NOMO-1 treated with DMSO at 0.1 percent for 48 hours (cell line): Measurements from ENCODE around the gene TLR7.

Experiments used
- DNase-seq: peaks from one replicate; lab custom pipeline; 2025; ENCODE audit not compliant: unreplicated experiment; lab: John Stamatoyannopoulos, UW

Gene TLR7

GRCh38 chrX:12890467-12890866 is 23.6 kb downstream of the TLR7 start:
- peak; percentile 97 for DNase-seq

DNA sequence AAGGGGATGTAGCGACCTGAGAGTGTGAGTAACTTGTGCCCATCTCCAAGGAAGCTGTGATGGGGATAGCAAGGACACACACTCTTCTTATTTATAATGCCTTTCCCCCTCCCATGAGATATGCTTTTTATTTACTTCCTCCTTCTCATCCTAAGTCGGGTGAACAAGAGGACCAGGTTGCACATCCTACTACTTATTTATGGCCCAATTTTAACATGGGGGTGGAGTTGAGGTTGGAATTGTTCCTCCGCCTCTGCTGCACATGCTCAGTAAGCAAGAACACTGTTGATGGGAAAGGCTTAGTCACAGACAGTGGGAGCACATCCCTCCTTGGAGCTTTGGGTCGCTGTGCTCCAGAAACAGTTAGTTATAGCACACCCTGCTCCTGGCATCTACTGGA is 24.3 kb downstream of the TLR7 start:
- DNase-seq, result peak; percentile 90

DNA sequence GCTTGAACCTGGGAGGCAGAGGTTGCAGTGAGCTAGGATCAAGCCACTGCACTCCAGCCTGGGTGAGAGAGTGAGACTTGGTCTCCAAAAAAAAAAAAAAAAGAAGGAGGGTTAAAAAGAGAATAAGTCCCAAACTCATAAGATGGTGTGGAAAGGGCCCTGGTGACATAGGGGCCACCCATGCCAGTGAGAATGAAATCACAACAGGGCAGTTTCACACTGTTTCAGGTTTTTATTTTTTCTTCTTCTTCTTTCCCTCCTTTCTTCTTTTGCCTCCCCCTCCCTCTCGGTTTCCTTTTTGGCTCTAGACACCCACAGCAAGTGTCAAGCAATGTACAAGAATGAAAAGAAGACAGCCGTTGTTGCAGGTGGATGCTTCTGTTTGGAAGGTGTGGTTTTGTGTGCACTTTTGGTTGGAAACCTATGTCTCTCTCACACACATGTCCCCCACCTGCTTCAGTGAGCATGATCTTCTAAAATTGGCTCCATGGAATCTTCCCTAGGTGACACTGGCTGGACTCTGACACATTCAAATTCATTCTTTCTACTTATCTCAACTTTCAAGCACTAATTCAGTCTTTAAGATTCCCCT is 25.1 kb downstream of the TLR7 start:
- DNase-seq, result no peak

DNA sequence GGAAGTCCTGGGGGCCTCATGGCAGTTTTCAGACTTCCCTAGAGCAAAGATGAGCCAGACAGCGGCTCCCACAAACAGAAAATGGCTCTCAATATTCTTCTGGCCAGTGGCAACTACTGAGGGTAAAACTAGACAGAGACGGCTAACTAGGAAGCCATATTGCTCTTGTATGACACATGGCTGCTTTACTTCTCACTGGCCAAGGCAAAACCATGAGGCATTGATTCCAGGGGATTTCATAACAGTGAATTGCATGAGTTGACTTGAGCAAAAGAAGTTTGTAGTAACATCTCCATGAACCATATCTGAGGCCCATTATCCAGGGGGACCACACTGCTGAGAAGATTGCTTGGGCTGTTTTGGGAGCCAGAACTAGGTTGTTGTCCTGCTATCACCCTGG is 25.8 kb downstream of the TLR7 start:
- DNase-seq, result peak; percentile 35

DNA sequence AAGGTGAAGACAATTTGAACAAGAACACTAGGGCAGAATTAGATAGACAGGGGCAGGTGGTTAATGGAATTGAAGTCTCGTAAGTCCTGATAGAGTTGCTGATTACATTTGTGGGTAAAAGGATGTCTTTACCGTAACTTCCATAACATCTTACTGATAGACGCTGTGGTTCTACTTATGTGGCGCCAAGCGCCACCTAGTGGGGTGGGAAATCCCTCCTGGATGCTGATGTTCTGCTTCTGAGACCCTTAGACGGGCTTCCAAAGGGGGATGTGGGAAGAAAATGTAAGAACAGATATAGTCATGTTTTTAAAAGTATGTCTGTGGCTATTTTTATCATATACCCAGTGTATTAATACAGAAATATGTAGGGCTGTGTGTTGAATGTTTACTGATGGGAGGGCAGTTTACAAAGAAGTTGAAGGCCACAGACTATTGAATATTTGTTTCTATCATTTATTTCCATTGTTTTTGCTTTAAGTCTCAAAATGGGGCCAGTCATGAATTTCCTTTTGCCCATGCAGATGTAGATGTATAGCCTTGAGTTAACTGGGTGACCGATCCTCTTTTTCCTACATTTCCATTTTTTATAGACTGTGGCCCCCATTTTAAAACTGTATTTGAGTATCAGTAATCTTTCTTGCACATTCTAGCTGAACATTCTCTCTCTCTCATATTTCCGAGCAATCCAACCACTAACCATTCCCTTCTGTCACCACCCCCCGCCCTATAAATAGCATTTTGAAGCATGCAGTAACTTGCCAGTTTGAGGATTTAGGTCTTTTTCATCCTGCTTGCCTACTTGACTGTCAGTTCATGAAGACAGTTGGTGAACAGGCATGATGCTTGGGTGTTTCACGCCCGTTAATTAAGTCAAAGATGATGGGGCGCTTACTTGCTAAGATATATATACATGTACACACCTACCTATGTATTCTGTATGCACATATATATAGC is 27.5 kb downstream of the TLR7 start:
- DNase-seq, result peak; percentile 64

DNA sequence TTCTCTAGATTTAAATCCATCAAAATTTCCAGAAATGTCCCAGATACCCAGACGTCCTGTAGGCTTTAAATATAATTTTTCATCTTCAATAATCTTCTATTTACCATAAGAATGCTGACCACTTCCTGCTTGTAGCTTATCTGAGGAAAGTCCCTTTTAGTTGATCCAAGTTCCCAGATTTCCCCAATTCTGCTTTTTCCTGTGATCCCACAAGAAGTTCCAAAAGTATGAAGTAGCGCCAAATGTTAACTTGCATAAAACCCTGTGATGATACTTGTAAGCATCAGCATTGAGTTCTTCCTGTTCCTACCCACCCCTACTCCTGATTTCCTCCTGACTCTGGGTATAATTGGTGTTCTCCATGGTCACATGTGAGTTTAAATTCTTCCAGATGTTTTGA is 29.0 kb downstream of the TLR7 start:
- no peak for DNase-seq

- peak; percentile 44 for DNase-seq
Measured at GRCh38 chrX:12896935-12897334, 30.1 kb downstream of the TLR7 start.

- no peak for DNase-seq
Measured at GRCh38 chrX:12898073-12898472, 31.2 kb downstream of the TLR7 start.

DNA sequence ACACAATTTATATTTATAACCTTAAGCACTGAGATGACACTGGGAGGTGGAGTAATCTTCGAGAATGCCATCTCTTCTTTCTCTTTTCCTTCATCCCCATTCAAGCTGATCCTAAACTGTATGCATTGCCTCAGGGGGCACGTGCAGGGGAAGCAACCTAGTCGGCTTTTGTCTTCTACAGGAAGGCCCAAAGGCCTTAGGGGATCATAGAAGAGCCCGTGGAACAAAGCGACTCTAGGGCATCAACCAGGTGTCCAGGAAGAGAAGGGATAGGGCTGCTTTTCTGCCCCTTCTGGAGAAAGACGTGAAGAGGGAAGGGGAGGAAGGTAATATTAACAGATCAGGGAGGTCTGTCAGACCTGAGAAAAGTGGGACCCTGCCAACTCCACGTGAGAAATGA is 32.6 kb downstream of the TLR7 start:
- no peak for DNase-seq

DNA sequence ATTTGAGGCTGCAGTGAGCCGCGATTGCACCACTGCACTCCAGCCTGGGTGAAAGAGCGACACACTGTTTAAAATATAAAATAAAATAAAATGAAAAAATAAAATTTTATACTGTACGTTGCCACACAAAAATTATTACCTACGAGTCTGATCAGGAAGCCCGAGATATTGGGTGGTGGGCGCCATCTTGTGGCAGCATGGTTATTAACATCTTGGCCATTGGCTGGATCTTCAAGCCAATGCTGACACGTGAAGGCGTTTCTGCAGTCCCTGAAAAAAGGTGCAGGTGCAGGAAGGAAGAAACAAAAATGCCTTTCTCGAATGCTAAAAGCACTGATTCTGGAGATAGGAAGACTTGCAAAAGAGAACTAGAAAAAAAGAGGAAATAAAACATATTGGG is 34.6 kb downstream of the TLR7 start:
- DNase-seq, result peak; percentile 61

- no peak for DNase-seq
Measured at GRCh38 chrX:12903646-12904045, 36.8 kb downstream of the TLR7 start.

DNA sequence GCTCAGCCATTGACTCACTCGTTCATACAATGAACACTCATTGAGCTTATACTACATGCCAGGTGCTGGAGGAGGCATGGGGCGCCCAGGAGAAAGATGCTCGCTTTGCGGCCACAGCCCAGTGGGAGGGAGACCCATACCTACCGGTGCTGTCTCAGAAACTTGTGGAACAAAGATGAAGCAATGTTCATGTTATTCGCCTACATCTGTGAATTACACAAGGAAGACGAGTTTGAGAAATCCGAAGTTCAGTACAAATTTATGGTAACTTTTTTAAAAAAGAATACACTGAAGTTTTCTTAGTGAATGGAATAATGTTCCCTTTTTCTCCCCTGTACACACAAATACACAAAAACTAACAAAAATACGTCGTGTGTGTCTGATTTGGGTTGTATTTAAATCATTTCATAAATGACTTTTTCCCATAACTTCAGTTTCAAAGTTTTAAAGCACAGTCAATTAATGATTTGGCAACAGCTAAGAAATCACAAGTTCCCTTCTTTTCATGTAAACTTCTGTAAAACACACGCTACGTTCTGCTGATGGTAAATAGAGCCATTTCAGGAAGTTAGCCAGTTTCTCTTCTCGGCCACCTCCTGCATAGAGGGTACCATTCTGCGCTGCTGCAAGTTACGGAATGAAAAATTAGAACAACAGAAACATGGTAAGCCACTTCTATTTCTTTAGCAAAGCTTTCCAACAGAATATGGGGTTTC is 39.3 kb downstream of the TLR7 start, which contains the start of gene TLR8:
TSS of gene TLR8 (plus strand) at position 575 of the 716 bp plus-strand sequence. CDS start at position 662, 87 bp downstream.
- DNase-seq, result peak; percentile 96

GRCh38 chrX:12910423-12911121 is 43.7 kb downstream of the TLR7 start:
- peak; percentile 82 for DNase-seq

DNA sequence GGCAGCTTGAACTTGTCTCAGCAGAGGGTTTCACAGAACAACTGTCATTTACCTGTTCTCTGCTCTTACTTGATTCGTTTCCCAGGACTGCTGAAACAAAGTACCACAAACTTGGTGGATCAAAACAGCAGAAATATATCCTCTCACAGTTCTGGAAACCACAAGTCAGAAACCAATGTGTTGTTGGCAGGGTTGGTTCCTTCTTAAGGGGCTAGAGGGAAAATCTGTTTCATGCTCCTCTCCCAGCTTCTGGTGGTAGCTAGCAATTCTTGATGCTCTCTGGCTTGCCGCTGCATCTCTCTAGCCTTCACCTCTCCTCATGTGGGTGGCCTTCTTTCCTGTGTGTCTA is 44.2 kb downstream of the TLR7 start:
- DNase-seq, result no peak

DNA sequence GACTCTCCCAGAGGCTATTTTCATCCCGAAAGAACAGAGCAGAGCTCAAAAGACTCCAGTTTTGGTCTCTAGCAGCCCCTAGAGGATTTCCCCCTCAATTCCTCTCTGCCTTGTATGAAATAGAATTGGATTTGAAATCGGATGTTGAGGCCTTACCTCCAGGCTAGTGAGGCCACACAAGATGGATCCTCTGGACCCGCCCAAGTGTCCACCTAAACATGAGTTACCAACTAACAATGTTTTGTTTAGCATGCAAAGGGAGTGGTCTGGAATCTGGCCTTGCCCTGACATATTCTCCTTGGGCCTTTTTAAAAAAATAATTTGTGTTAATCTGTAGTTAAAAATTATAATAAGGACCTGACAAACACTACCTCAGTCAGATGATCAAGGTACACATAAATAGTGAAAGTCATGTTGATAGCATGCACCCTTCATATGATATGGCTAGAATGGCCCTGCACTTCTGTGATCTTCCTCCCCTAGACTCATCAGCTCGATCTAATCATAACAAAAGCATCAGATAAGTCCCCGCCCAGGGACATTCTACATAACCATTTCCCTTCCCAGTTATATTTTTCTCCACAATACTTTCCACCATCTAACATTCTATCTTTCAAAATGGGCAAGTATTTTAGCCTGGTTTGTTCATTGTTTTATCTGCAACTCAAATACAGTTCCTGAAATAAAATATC is 46.1 kb downstream of the TLR7 start:
- DNase-seq, result no peak

DNA sequence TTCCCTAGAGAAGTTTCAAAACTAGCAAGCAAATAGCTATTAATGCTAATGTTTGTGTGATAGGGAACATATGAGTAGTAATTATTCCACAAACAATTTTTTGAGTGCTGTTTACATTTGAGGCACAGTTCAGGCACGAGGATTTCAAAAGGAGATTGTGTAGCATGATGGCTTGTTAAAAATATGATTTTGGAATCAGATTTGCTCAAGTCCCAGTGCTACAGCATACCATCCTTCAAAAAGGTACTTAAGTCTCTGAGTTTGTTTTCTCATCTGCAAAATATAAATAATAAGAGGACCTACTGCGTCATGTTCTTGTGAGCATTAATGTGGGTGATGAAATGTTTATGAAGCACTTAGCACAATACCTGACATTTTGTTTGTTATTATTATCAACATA is 50.9 kb downstream of the TLR7 start:
- no peak for DNase-seq

DNA sequence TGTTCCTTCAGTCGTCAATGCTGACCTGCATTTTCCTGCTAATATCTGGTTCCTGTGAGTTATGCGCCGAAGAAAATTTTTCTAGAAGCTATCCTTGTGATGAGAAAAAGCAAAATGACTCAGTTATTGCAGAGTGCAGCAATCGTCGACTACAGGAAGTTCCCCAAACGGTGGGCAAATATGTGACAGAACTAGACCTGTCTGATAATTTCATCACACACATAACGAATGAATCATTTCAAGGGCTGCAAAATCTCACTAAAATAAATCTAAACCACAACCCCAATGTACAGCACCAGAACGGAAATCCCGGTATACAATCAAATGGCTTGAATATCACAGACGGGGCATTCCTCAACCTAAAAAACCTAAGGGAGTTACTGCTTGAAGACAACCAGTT is 52.2 kb downstream of the TLR7 start:
- peak; percentile 77 for DNase-seq

DNA sequence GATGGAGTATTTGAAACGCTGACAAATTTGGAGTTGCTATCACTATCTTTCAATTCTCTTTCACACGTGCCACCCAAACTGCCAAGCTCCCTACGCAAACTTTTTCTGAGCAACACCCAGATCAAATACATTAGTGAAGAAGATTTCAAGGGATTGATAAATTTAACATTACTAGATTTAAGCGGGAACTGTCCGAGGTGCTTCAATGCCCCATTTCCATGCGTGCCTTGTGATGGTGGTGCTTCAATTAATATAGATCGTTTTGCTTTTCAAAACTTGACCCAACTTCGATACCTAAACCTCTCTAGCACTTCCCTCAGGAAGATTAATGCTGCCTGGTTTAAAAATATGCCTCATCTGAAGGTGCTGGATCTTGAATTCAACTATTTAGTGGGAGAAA is 52.7 kb downstream of the TLR7 start:
- DNase-seq, result no peak

DNA sequence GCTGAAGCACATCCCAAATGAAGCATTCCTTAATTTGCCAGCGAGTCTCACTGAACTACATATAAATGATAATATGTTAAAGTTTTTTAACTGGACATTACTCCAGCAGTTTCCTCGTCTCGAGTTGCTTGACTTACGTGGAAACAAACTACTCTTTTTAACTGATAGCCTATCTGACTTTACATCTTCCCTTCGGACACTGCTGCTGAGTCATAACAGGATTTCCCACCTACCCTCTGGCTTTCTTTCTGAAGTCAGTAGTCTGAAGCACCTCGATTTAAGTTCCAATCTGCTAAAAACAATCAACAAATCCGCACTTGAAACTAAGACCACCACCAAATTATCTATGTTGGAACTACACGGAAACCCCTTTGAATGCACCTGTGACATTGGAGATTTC is 54.1 kb downstream of the TLR7 start:
- DNase-seq, result no peak

- no peak for DNase-seq
Measured at GRCh38 chrX:12921886-12922598, 55.2 kb downstream of the TLR7 start.
